K562 (cell line): ENCODE measurements around the gene USP37.

Source experiments
- BRD4 ChIP-seq: fragments of 200-600 bp; sonication (generic); IDR thresholded peaks from 2 replicates; pipeline ENCODE4 v1.6.1; 2017; ENCODE audit warnings: inconsistent platforms
- CTCF ChIP-seq, 3 experiments: IDR thresholded peaks in 2 of 3; conservative IDR thresholded peaks in 1 of 3; 2 replicates each; pipeline ENCODE4 v1.5.1; 2011 to 2012; ENCODE audit warnings: low read length in 3 of 3, mild to moderate bottlenecking in 3 of 3, control low read depth in 2 of 3, improper control_type of control experiment in 1 of 3, inconsistent platforms in 1 of 3, low read depth in 1 of 3, mixed read lengths in 1 of 3, moderate library complexity in 1 of 3; ENCODE audit not compliant: insufficient read depth in 2 of 3
- DACH1 ChIP-seq: fragments of 450-650 bp; IDR thresholded peaks from 2 replicates; pipeline ENCODE4 v1.6.1; 2018; ENCODE audit not compliant: partially characterized antibody
- FOS ChIP-seq: IDR thresholded peaks from 3 replicates; pipeline ENCODE4 v1.6.1; 2011; ENCODE audit not compliant: insufficient read length; ENCODE audit errors: extremely low read depth
- NR2C2 ChIP-seq, 2 experiments: fragments of 200-800 bp in 1 of 2; sonication (Bioruptor generic) in 1 of 2; sonication (generic) in 1 of 2; formaldehyde crosslinking in 1 of 2; IDR thresholded peaks; 2 replicates each; pipeline versions ENCODE4 v1.6.1 to v1.8.0; 2016 to 2022; ENCODE audit warnings: mild to moderate bottlenecking in 1 of 2, missing compliant biosample characterization in 1 of 2, missing genetic modification characterization in 1 of 2, missing genetic modification reagents in 1 of 2
- POLR2AphosphoS5 ChIP-seq: IDR thresholded peaks from 2 replicates; pipeline ENCODE4 v1.6.1; 2011; ENCODE audit warnings: mild to moderate bottlenecking, low read depth, low read length, moderate library complexity; ENCODE audit not compliant: control insufficient read depth, insufficient read depth
- SMAD3 ChIP-seq: fragments of 450-650 bp; formaldehyde crosslinking; conservative IDR thresholded peaks from 2 replicates; pipeline ENCODE4 v1.4.0; 2020; ENCODE audit warnings: mild to moderate bottlenecking
- ZC3H8 ChIP-seq: fragments of 450-650 bp; IDR thresholded peaks from 2 replicates; pipeline ENCODE4 v1.6.1; 2017
- ZNF778 ChIP-seq: fragments of 450-650 bp; formaldehyde crosslinking; IDR thresholded peaks from 2 replicates; pipeline ENCODE4 v1.4.0; 2020; ENCODE audit warnings: mild to moderate bottlenecking, moderate library complexity

DNA sequence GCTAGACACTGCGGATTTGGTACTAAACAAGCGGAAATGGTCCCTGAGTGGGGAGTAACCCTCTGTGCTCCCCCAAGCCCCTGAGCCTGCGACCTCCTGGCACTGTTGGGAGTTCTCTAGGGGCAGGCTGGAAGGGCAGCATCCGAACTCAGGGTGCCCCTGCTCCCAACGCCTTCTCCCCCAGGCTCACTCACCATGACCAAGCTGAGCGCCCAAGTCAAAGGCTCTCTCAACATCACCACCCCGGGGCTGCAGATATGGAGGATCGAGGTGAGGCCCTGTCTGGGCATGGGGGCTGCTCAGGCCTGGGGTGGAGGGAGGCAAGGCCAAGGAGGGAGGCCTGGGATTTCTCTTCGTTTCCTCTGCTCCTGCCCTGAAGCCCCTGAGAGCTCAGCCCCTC is 144.6 kb downstream of the USP37 start:
- TF ChIP-seq SMAD3 (CRISPR knock-in tag) (no peak), POLR2AphosphoS5 (no peak), DACH1 (no peak), ZC3H8 (no peak), CTCF (IDR thresholded peaks at IDR 0.05 in 2 of 3, conservative IDR thresholded peaks at IDR 0.05 in 1 of 3; ENCODE audit: insufficient read depth in 2 of 3, low read depth in 1 of 3, low read length in 3 of 3) (no peak), ZNF778 (CRISPR knock-in tag) (no peak), NR2C2 (CRISPR knock-in tag; IDR thresholded peaks at IDR 0.05) (no peak), NR2C2 (tag; IDR thresholded peaks at IDR 0.05) (no peak), BRD4 (no peak), FOS (no peak)
